RWPE1 (cell line): ENCODE results near the gene GNG5.

Experiments
- CTCF ChIA-PET: fragments of 350-600 bp; sonication (Branson Sonifier 250); formaldehyde crosslinking; extraction: SDS; loops from one replicate; lab custom pipeline; 2021; lab: Yijun Ruan, JAX
- POLR2A ChIA-PET: fragments of 400-600 bp; formaldehyde crosslinking; extraction: SDS; loops from one replicate; lab custom pipeline; 2020; ENCODE audit warnings: antibody characterized with exemption; ENCODE audit not compliant: low non-redundant PET; lab: Yijun Ruan, JAX
- DNase-seq: peaks from one replicate; pipeline ENCODE4 v3.0.0; 2012; ENCODE audit warnings: low spot score
- H3K27ac ChIP-seq: fragments of 450-650 bp; 2 replicates; pipeline ENCODE4 v1.5.1; 2017
- TF ChIP-seq, protein P1 (sequence below): fragments of 450-650 bp; conservative IDR thresholded peaks from 2 replicates; pipeline ENCODE4 v1.5.1; 2017; ENCODE audit warnings: low read depth, mild to moderate bottlenecking

GNG5 gene

GRCh38 chr1:84506002-84506728, at the start of gene GNG5, which contains the start of gene SPATA1:
GNG5 (minus strand) TSS chr1:84506581; CDS start chr1:84506091, 490 bp downstream.
SPATA1 (plus strand) TSS chr1:84506386; CDS start chr1:84516360, 9,974 bp downstream.
- DNase-seq = peak; percentile 96
- POLR2A ChIA-PET = interaction anchor here (0.6 to 0.9 kb wide), 4 partner anchors 15 to 131 kb away, joined by 3 read pairs; no protein-coding TSS in a partner anchor
- TF ChIP-seq, protein P1, sequence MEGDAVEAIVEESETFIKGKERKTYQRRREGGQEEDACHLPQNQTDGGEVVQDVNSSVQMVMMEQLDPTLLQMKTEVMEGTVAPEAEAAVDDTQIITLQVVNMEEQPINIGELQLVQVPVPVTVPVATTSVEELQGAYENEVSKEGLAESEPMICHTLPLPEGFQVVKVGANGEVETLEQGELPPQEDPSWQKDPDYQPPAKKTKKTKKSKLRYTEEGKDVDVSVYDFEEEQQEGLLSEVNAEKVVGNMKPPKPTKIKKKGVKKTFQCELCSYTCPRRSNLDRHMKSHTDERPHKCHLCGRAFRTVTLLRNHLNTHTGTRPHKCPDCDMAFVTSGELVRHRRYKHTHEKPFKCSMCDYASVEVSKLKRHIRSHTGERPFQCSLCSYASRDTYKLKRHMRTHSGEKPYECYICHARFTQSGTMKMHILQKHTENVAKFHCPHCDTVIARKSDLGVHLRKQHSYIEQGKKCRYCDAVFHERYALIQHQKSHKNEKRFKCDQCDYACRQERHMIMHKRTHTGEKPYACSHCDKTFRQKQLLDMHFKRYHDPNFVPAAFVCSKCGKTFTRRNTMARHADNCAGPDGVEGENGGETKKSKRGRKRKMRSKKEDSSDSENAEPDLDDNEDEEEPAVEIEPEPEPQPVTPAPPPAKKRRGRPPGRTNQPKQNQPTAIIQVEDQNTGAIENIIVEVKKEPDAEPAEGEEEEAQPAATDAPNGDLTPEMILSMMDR = no peak
- H3K27ac ChIP-seq = peak within 1 kb of the TSS; percentile 96
- CTCF ChIA-PET = interaction anchor here (0.6 kb wide), 3 partner anchors 114 to 392 kb away, joined by 3 to 4 read pairs (median 3); no protein-coding TSS in a partner anchor

DNA sequence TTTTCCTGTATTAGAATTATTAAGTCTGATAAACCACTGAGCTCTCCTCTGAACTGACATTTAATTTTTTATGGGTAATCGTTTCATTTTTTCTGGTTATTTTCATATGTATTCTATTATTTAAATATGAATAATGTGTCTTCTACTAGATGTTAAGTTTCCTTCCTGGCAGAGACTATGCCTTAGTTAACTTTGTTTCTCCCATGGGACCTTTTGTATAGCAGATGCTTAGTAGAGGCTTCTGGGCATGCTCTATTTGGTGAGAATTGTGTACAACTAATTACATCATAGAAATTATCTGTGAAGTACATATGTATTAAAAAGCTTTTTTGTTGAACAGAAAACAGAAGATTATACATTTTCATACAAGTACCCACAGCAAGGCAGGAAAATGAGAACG, 44.4 kb upstream of the GNG5 start:
- H3K27ac ChIP-seq = no peak overlapping the region
- DNase-seq = no peak
- ChIA-PET POLR2A (no interaction called here), CTCF (interaction anchor here (0.5 to 0.6 kb wide), 2 partner anchors 51 to 61 kb away, joined by 3 read pairs; no protein-coding TSS in a partner anchor)
- TF ChIP-seq, protein P1 = no peak

- ChIA-PET CTCF (interaction anchor here (0.6 to 1.0 kb wide), 2 partner anchors 10 to 400 kb away, joined by 3 read pairs; no protein-coding TSS in a partner anchor), POLR2A (no interaction called here)
- H3K27ac ChIP-seq = no peak overlapping the region
- TF ChIP-seq, protein P1 = no peak
- no peak for DNase-seq
Observed at GRCh38 chr1:84541679-84542078, 35.3 kb upstream of the GNG5 start.

- no peak overlapping the region for H3K27ac ChIP-seq
- POLR2A ChIA-PET = no interaction called here
- CTCF ChIA-PET = interaction anchor here (0.5 kb wide), 1 partner anchor 116 kb away, joined by 3 read pairs; no protein-coding TSS in a partner anchor
- TF ChIP-seq, protein P1 = no peak
- DNase-seq = no peak
Observed at GRCh38 chr1:84540759-84541158, 34.4 kb upstream of the GNG5 start.

- ChIA-PET CTCF (no interaction called here), POLR2A (no interaction called here)
- no peak overlapping the region for H3K27ac ChIP-seq
- DNase-seq = no peak
- TF ChIP-seq, protein P1 = no peak
Observed at GRCh38 chr1:84539972-84540371, 33.6 kb upstream of the GNG5 start.

- CTCF ChIA-PET = no interaction called here
- POLR2A ChIA-PET = no interaction called here
- no peak for DNase-seq
- TF ChIP-seq, protein P1 = no peak
- H3K27ac ChIP-seq = no peak overlapping the region
Observed at GRCh38 chr1:84538599-84538998, 32.2 kb upstream of the GNG5 start.
